Measurements from ENCODE around the gene SIL1.
"Not testable (repeated sequence)": the region's sequence is repeated elsewhere in the genome, so short reads cannot be mapped to it uniquely, and the experiment has no call there.

Gene SIL1

GRCh38 chr5:138936968-138937345 lies 261.2 kb downstream of the SIL1 start:
- no peak for DNase-seq

GRCh38 chr5:138936225-138936967 lies 261.8 kb downstream of the SIL1 start:
- no peak for DNase-seq

- no peak for DNase-seq
Measured at GRCh38 chr5:138935466-138935865, 262.7 kb downstream of the SIL1 start.

- DNase-seq = no peak
Measured at GRCh38 chr5:138934971-138935370, 263.2 kb downstream of the SIL1 start.

DNA sequence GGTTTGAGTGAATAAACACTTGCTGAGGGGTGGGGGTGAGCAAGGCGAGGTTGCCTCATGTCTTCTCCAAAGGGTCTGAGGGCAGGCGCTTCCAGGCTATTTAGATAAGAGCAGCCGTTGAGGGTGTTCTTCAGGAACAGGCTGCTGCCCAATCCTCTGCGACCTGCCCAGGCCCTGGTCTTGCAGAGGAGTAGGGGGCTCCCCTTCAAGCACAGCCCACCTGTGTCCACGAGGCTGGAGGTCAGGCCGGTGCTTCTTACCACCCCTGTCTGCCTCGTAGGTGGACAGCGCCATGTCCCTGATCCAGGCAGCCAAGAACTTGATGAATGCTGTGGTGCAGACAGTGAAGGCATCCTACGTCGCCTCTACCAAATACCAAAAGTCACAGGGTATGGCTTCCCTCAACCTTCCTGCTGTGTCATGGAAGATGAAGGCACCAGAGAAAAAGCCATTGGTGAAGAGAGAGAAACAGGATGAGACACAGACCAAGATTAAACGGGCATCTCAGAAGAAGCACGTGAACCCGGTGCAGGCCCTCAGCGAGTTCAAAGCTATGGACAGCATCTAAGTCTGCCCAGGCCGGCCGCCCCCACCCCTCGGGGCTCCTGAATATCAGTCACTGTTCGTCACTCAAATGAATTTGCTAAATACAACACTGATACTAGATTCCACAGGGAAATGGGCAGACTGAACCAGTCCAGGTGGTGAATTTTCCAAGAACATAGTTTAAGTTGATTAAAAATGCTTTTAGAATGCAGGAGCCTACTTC lies 264.5 kb downstream of the SIL1 start:
- no peak for DNase-seq

DNA sequence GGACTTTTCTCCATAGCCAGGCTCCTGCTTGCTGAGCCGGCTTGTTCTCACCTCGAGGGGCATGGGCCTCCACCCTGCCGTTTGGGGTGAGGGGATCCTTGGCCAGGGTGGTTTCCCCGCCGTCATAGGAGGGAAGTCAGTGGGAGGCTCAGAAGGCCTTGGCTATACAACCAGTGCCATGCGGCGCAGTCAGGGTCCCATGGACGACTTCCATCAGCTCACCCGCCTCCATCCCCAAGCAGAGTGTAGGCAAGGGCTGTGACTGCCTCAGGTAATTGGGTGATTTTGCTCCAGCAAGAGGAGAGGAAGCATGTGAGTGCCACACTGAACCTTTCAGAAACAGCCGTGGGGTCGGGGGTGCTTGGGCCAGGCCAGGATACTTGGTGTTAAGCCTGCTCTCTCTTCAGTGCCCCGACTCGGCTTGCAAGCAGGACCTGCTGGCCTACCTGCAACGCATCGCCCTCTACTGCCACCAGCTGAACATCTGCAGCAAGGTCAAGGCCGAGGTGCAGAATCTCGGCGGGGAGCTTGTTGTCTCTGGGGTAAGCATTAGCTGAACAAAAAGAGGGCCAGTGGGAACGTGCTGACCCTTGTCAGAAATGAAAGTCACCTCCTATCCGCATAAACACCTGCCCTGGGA lies 265.9 kb downstream of the SIL1 start:
- DNase-seq = no peak

- DNase-seq = no peak
Measured at GRCh38 chr5:138930371-138931097, 267.6 kb downstream of the SIL1 start.

DNA sequence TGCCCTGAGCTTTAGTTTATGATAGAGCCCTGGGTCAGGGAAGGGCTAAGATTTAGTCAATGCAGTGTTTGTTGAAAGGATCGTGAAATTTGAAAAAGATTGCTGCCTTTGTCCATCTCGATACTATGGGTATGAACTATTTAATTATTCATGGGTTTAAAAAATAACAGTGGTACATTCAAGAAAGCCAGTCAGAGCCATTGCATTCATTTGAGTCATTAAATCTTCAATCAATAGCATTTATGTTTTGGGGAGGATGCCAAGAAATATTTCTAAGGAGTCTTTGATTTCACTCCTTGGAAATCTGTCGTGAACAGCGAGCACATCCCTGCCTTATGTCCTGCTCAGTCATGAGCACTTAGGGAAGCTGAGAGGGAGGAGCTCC lies 268.6 kb downstream of the SIL1 start:
- no peak for DNase-seq

GRCh38 chr5:138927979-138928378 lies 270.2 kb downstream of the SIL1 start:
- DNase-seq = no peak

- DNase-seq = no peak
Measured at GRCh38 chr5:138927544-138927943, 270.6 kb downstream of the SIL1 start.

GRCh38 chr5:138926688-138927448 lies 271.3 kb downstream of the SIL1 start:
- no peak for DNase-seq

GRCh38 chr5:138926257-138926656 lies 271.9 kb downstream of the SIL1 start:
- DNase-seq = no peak

GRCh38 chr5:138925090-138925635 lies 273.0 kb downstream of the SIL1 start:
- DNase-seq = no peak

- no peak for DNase-seq
Measured at GRCh38 chr5:138922494-138922893, 275.7 kb downstream of the SIL1 start.

GRCh38 chr5:138921362-138921761 lies 276.8 kb downstream of the SIL1 start:
- not testable (repeated sequence) for DNase-seq

DNA sequence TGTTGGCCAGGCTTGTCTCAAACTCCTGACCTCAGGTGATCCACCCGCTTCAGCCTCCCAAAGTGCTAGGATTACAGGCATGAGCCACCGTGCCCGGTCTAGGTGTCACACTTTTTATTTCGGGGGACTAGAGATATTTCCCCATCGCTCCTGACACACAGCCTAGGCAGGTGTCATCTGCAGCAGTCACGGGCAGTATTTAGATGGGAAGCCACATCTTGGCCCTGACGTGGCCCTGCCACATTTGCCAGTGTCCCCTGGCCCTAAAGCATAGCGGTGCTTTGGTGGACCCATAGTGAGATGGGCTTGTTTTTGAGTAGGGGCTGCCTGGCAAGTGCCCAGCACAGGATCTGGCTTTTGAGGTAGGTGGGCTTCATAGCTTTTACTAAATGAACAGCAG lies 278.0 kb downstream of the SIL1 start:
- no peak for DNase-seq

GRCh38 chr5:138918686-138919085 lies 279.5 kb downstream of the SIL1 start:
- no peak for DNase-seq

DNA sequence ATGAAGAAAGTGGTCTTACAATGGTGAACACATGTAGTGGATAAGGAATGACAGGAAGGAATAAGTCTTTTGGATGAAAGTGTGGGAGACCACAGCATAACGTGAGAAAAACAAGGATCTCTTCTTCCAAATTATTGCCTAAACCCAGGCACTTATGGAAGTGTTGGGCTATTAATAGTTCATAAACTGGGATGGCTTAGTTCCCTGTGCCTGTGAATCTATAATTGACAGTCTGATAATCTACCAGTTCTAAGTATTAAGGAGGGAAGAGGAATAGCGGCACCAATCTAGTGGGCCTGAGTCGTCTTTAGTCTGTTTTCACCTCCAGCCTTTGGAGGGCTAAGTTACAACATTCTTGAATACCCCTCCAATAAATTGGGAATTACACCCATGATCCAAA lies 283.8 kb downstream of the SIL1 start:
- DNase-seq = no peak

- DNase-seq = no peak
Measured at GRCh38 chr5:138913773-138914172, 284.4 kb downstream of the SIL1 start.

DNA sequence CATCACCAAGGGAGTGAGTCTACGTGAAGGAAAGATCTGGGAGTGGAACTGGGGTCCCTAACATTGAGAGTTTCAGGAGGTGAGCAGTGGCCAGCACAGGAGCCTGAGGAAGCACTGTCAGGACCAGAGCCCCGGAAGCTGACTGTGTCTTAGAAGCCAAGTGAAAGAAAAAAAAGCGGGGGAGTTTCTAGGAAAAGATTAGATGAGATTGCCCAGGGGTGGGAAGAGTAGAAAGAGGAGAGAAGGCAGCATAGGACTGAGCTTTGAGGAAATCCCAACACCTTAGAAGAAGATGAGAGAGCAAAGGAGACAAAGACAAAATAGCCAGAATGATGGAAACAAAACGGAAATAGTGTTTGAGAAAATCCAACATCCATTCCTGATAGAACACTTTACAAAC lies 286.1 kb downstream of the SIL1 start:
- DNase-seq = no peak

GRCh38 chr5:138911441-138911840 lies 286.7 kb downstream of the SIL1 start:
- DNase-seq = no peak

DNA sequence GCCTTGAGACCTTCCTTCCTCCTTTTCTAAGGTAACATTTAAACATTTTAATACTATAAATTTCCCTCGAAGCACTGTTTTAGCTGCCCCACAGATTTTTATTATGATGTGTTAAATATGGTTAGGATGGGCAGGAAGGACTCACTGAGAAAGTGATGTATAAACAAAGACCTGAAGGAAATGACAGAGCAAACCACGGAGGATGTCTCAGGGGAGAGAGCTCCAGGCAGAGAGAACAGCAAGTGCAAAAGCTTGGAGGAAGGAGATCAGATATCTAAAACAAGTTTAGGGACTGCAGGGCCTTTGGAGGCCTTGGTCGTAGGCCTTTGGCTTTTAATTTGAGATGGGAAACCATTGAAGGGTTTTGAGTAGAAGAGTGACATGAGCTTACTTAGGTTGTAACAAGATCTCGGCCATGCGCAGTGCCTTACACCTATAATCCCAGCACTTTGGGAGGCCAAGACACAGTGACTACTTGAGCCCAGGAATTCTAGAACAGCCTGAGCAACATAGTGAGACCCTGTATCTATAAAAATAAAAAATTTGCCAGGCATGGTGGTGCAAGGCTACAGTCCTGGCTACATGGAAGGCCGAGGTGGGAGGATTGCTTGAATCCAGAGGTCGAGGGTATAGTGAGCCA lies 287.5 kb downstream of the SIL1 start:
- no peak for DNase-seq

All from CD4-positive, alpha-beta T cell treated with Interferon gamma for 1 hour (primary cell).